HepG2 (cell line): Measurements from ENCODE around the gene TMEM184B. TPM values are rescaled to one million over a fixed set of nuclear protein-coding genes. Genes with fewer than 3 reads are reported as not detected.

Source experiments
- ETV5 ChIP-seq: IDR thresholded peaks from 2 replicates; pipeline ENCODE4 v1.6.1; 2018; ENCODE audit warnings: missing biosample characterization, missing genetic modification reagents, inconsistent platforms, borderline replicate concordance
- GMEB2 ChIP-seq: IDR thresholded peaks from 2 replicates; pipeline ENCODE4 v1.6.1; 2016; ENCODE audit warnings: missing biosample characterization, missing genetic modification reagents, low read depth
- MAX ChIP-seq: IDR thresholded peaks from 2 replicates; pipeline ENCODE4 v1.6.1; 2012; ENCODE audit warnings: inconsistent platforms
- NFAT5 ChIP-seq: sonication (generic); formaldehyde crosslinking; IDR thresholded peaks from 2 replicates; pipeline ENCODE4 v1.4.0; 2020; ENCODE audit warnings: missing genetic modification reagents
- REPIN1 ChIP-seq: sonication (generic); formaldehyde crosslinking; IDR thresholded peaks from 2 replicates; pipeline ENCODE4 v1.8.0; 2022; ENCODE audit warnings: missing genetic modification reagents, low read depth, mild to moderate bottlenecking, borderline replicate concordance
- TOPORS ChIP-seq: sonication (generic); formaldehyde crosslinking; IDR thresholded peaks from 2 replicates; pipeline ENCODE4 v1.8.0; 2023; ENCODE audit warnings: mild to moderate bottlenecking, missing genetic modification reagents
- ZFP36L1 ChIP-seq: sonication (generic); formaldehyde crosslinking; IDR thresholded peaks from 2 replicates; pipeline ENCODE4 v1.8.0; 2022; ENCODE audit warnings: mild to moderate bottlenecking, missing genetic modification reagents, moderate library complexity
- ZFY ChIP-seq: sonication (generic); formaldehyde crosslinking; IDR thresholded peaks from 2 replicates; pipeline ENCODE4 v1.4.0; 2020; ENCODE audit warnings: missing genetic modification reagents
- ZNF781 ChIP-seq: sonication (generic); formaldehyde crosslinking; IDR thresholded peaks from 2 replicates; pipeline ENCODE4 v1.5.1; 2020; ENCODE audit warnings: borderline replicate concordance, mild to moderate bottlenecking, missing genetic modification reagents; ENCODE audit errors: not compliant biosample characterization
- polyA plus RNA-seq, 8 experiments: library from polyadenylated mRNA; depleted of rRNA in 3 of 8; stranded (reverse) in 7 of 8; unstranded in 1 of 8; fragments of >200 nt; fragmentation: Illumina TruSeq in 4 of 8; extraction: Trizol in 4 of 8; gene quantifications; 2 replicates each; pipeline versions ENCODE4 v1.2.1 to v1.2.3, GENCODE V29; 2011 to 2016; ENCODE audit warnings: low read depth in 4 of 8, missing spikeins in 1 of 8, mixed read lengths in 1 of 8; ENCODE audit not compliant: insufficient read depth in 1 of 8
- total RNA-seq, 5 experiments: library from RNA; depleted of rRNA; stranded (reverse); fragments of >200 nt; fragmentation: Illumina TruSeq; extraction: Trizol; gene quantifications; 2 replicates each; pipeline ENCODE4 v1.2.3, GENCODE V29; 2016; ENCODE audit warnings: low read depth in 1 of 5
- TF ChIP-seq, protein P1 (sequence below): sonication (generic); formaldehyde crosslinking; IDR thresholded peaks from 2 replicates; pipeline ENCODE4 v1.5.1; 2020; ENCODE audit warnings: mild to moderate bottlenecking, missing genetic modification reagents, moderate library complexity
- TF ChIP-seq, protein P2 (sequence below): sonication (generic); formaldehyde crosslinking; IDR thresholded peaks from 2 replicates; pipeline ENCODE4 v1.8.1; 2023; ENCODE audit warnings: mild to moderate bottlenecking, inconsistent platforms, moderate library complexity, missing genetic modification reagents, borderline replicate concordance
- TF ChIP-seq, protein P3 (sequence below): sonication (generic); formaldehyde crosslinking; IDR thresholded peaks from 2 replicates; pipeline ENCODE4 v1.4.0; 2020; ENCODE audit warnings: mild to moderate bottlenecking, missing genetic modification reagents, borderline replicate concordance

Gene TMEM184B
- total and polyA plus RNA-seq, 2 of the 13 experiments (the other 11 are each of a cell fraction or from before 2014, with no cell fraction given) = 15.9 to 16.0 TPM

DNA sequence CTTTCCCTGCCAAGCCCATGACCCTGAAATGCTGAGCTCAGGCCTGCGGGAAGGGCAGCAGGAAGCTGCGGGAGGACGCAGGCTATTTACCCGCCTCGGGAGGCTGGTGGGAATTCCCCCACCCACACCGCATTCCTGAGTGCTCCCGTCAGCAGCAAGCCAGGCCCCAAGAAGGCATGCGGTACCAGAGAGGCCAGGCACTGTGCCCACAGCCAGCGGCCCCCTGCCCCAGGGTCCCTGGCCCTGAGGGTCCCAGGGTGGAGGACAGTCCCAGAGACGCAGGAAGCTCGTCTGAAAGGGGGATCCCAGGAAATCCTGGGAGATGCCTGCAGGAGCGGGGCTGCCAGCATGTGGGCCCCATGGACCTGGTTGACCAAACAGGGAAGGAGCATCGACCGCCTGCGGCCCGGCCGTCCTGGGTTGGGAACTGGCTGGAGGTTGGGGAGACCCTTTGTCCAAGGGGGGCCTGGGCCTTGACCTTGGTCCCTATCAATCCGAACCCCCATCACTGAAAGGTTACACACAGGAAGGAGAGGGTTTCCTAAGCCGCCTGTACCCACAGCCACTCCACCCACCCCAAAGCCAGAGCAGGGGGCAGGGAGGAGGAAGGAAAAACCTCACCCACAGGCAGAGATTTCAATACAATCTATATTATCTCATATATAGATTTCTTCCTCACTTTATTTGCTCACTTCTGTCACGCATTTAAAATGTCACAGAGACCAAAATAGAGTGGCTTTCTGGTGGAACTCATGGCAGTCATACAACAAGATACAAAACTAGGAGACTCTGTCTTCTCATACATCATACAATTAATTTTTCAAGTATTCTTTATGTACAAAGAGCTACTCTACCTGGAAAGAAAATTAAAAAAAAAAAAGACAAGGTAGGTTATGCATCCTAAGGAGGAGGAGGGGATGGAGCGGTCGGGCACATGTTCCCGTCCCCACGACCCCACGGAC is 53.9 kb downstream of the TMEM184B start (continued):
- TF ChIP-seq, protein P1, sequence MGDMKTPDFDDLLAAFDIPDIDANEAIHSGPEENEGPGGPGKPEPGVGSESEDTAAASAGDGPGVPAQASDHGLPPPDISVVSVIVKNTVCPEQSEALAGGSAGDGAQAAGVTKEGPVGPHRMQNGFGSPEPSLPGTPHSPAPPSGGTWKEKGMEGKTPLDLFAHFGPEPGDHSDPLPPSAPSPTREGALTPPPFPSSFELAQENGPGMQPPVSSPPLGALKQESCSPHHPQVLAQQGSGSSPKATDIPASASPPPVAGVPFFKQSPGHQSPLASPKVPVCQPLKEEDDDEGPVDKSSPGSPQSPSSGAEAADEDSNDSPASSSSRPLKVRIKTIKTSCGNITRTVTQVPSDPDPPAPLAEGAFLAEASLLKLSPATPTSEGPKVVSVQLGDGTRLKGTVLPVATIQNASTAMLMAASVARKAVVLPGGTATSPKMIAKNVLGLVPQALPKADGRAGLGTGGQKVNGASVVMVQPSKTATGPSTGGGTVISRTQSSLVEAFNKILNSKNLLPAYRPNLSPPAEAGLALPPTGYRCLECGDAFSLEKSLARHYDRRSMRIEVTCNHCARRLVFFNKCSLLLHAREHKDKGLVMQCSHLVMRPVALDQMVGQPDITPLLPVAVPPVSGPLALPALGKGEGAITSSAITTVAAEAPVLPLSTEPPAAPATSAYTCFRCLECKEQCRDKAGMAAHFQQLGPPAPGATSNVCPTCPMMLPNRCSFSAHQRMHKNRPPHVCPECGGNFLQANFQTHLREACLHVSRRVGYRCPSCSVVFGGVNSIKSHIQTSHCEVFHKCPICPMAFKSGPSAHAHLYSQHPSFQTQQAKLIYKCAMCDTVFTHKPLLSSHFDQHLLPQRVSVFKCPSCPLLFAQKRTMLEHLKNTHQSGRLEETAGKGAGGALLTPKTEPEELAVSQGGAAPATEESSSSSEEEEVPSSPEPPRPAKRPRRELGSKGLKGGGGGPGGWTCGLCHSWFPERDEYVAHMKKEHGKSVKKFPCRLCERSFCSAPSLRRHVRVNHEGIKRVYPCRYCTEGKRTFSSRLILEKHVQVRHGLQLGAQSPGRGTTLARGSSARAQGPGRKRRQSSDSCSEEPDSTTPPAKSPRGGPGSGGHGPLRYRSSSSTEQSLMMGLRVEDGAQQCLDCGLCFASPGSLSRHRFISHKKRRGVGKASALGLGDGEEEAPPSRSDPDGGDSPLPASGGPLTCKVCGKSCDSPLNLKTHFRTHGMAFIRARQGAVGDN = peak; percentile 99
- TF ChIP-seq, protein P2, sequence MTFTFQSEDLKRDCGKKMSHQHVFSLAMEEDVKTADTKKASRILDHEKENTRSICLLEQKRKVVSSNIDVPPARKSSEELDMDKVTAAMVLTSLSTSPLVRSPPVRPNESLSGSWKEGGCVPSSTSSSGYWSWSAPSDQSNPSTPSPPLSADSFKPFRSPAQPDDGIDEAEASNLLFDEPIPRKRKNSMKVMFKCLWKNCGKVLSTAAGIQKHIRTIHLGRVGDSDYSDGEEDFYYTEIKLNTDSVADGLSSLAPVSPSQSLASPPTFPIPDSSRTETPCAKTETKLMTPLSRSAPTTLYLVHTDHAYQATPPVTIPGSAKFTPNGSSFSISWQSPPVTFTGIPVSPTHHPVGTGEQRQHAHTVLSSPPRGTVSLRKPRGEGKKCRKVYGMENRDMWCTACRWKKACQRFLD = peak; percentile 57; the same call in 1 of the 2 replicates
- TF ChIP-seq ETV5 (CRISPR knock-in tag) (peak; percentile 87), MAX (peak; percentile 86), ZNF781 (peak; percentile 35), NFAT5 (CRISPR knock-in tag) (no peak), ZFP36L1 (0 out of 2 replicates have a peak, but pooled peaks have one; percentile 19), GMEB2 (CRISPR knock-in tag) (no peak), ZFY (CRISPR knock-in tag) (peak; percentile 76), REPIN1 (peak; percentile 68), TOPORS (no peak)
- TF ChIP-seq, protein P3, sequence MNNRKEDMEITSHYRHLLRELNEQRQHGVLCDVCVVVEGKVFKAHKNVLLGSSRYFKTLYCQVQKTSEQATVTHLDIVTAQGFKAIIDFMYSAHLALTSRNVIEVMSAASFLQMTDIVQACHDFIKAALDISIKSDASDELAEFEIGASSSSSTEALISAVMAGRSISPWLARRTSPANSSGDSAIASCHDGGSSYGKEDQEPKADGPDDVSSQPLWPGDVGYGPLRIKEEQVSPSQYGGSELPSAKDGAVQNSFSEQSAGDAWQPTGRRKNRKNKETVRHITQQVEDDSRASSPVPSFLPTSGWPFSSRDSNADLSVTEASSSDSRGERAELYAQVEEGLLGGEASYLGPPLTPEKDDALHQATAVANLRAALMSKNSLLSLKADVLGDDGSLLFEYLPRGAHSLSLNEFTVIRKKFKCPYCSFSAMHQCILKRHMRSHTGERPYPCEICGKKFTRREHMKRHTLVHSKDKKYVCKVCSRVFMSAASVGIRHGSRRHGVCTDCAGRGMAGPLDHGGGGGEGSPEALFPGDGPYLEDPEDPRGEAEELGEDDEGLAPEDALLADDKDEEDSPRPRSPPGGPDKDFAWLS (CRISPR knock-in tag) = peak; percentile 59; the same call in 1 of the 2 replicates
